ENCODE results near the gene HIGD2A. TPM values are rescaled to one million over a fixed set of nuclear protein-coding genes. Genes with fewer than 3 reads are reported as not detected.

HIGD2A gene
- total RNA-seq, 1 donor from 2014 or later: 103 TPM

GRCh38 chr5:176397736-176398420 is 9.3 kb downstream of the HIGD2A start:
- Histone ChIP-seq H4K20me1 (ENCODE audit: insufficient read depth, low read length) (no peaks in the 10 kb centered on the region), H3K36me3 (ENCODE audit: insufficient read depth, low read length) (no peaks in the 10 kb centered on the region), H3K4me2 (ENCODE audit: low read length) (no peak overlapping the region), H3K27ac (ENCODE audit: low read depth, low read length) (no peak overlapping the region), H3K27me3 (ENCODE audit: insufficient read depth, low read length) (no peaks in the 10 kb centered on the region), H3K4me3 (ENCODE audit: insufficient read depth, low read depth, low read length) (no peak overlapping the region), H3K4me1 (ENCODE audit: insufficient read depth, low read length) (no peaks in the 10 kb centered on the region), H3K9ac (ENCODE audit: low read length) (no peak overlapping the region), H3K79me2 (ENCODE audit: insufficient read depth, low read length) (no peaks in the 10 kb centered on the region), H2AFZ (ENCODE audit: low read depth, low read length) (no peak overlapping the region), H3K9me3 (ENCODE audit: insufficient read depth, low read depth, low read length) (no peaks in the 10 kb centered on the region)
- H3K27me3 Mint-ChIP-seq (ENCODE audit: low read depth, unreplicated experiment): no peaks in the 10 kb centered on the region
- H3K9me3 Mint-ChIP-seq (ENCODE audit: unreplicated experiment): no peaks in the 10 kb centered on the region
- DNase-seq (ENCODE audit: low read depth): no peak
- FAIRE-seq: no peak
- no peak overlapping the region for H3K4me3 Mint-ChIP-seq (ENCODE audit: unreplicated experiment)
- H3K4me1 Mint-ChIP-seq (ENCODE audit: low read depth, unreplicated experiment): peaks cover 9% of the 10 kb centered on the region
- H3K27ac Mint-ChIP-seq (ENCODE audit: unreplicated experiment): no peak overlapping the region
- H3K36me3 Mint-ChIP-seq (ENCODE audit: low read depth, unreplicated experiment): peaks cover 9% of the 10 kb centered on the region
- TF ChIP-seq CTCF (IDR thresholded peaks at IDR 0.05; ENCODE audit: insufficient read depth, low read depth, low read length): no peak
- no peak for TF ChIP-seq EZH2 (IDR thresholded peaks at IDR 0.05; ENCODE audit: insufficient read depth, low read length)

GRCh38 chr5:176400382-176401156 is 12.0 kb downstream of the HIGD2A start:
- no peak for FAIRE-seq
- Mint-ChIP-seq H3K4me3 (ENCODE audit: unreplicated experiment) (no peak overlapping the region), H3K9me3 (ENCODE audit: unreplicated experiment) (no peaks in the 10 kb centered on the region), H3K27me3 (ENCODE audit: low read depth, unreplicated experiment) (no peaks in the 10 kb centered on the region), H3K36me3 (ENCODE audit: low read depth, unreplicated experiment) (peaks cover 9% of the 10 kb centered on the region), H3K27ac (ENCODE audit: unreplicated experiment) (no peak overlapping the region), H3K4me1 (ENCODE audit: low read depth, unreplicated experiment) (peaks cover 9% of the 10 kb centered on the region)
- no peak overlapping the region for H3K4me3 ChIP-seq (ENCODE audit: insufficient read depth, low read depth, low read length)
- TF ChIP-seq CTCF (IDR thresholded peaks at IDR 0.05; ENCODE audit: insufficient read depth, low read depth, low read length): no peak
- TF ChIP-seq EZH2 (IDR thresholded peaks at IDR 0.05; ENCODE audit: insufficient read depth, low read length): no peak
- DNase-seq (ENCODE audit: low read depth): no peak
- H4K20me1 ChIP-seq (ENCODE audit: insufficient read depth, low read length): no peaks in the 10 kb centered on the region
- H3K9me3 ChIP-seq (ENCODE audit: insufficient read depth, low read depth, low read length): no peaks in the 10 kb centered on the region
- H3K9ac ChIP-seq (ENCODE audit: low read length): no peak overlapping the region
- H2AFZ ChIP-seq (ENCODE audit: low read depth, low read length): no peak overlapping the region
- H3K27ac ChIP-seq (ENCODE audit: low read depth, low read length): no peak overlapping the region
- no peaks in the 10 kb centered on the region for H3K36me3 ChIP-seq (ENCODE audit: insufficient read depth, low read length)
- H3K79me2 ChIP-seq (ENCODE audit: insufficient read depth, low read length): no peaks in the 10 kb centered on the region
- H3K4me1 ChIP-seq (ENCODE audit: insufficient read depth, low read length): no peaks in the 10 kb centered on the region
- no peaks in the 10 kb centered on the region for H3K27me3 ChIP-seq (ENCODE audit: insufficient read depth, low read length)
- no peak overlapping the region for H3K4me2 ChIP-seq (ENCODE audit: low read length)

All from astrocyte (in vitro differentiated cells and primary cell).